Measurements from ENCODE around the gene STXBP4. TPM values are rescaled to one million over a fixed set of nuclear protein-coding genes. Genes with fewer than 3 reads are reported as not detected.

The STXBP4 gene
- polyA plus RNA-seq, 1 of the 3 experiments (the other 2 are of a cell fraction), result 2.8 TPM

- TF ChIP-seq USF2 (IDR thresholded peaks at IDR 0.05; ENCODE audit: borderline replicate concordance, low read depth, low read length), result no peak
These were observed 17.3 kb upstream of the STXBP4 start (continued) for GRCh38 chr17:54951286-54951685.

GRCh38 chr17:54956791-54957190 lies 11.8 kb upstream of the STXBP4 start:
- POLR2A ChIA-PET, result no interaction called here
- Histone ChIP-seq H3K4me1 (ENCODE audit: control insufficient read depth in 1 of 2, insufficient read depth in 2 of 2, low read depth in 1 of 2, low read length in 1 of 2) (no peaks in the 10 kb centered on the region), H3K27me3 (ENCODE audit: insufficient read depth) (no peaks in the 10 kb centered on the region), H3K27ac (ENCODE audit: low read depth in 2 of 2, low read length in 1 of 2) (no peak overlapping the region; a peak in 1 of 4 replicates), H3K9ac (no peak overlapping the region), H4K20me1 (ENCODE audit: insufficient read depth) (no peaks in the 10 kb centered on the region), H3F3A (replicated peaks; ENCODE audit: insufficient read depth) (peaks cover 13% of the 10 kb centered on the region), H3K9me3 (no peaks in the 10 kb centered on the region), H3K4me2 (no peak overlapping the region), H3K36me3 (replicated peaks in 1 of 2; ENCODE audit: control insufficient read depth in 1 of 2, insufficient read depth in 2 of 2, low read length in 1 of 2) (peaks cover 43 to 73% of the 10 kb centered on the region in 2 experiments), H2AFZ (ENCODE audit: low read depth) (no peak overlapping the region), H3K9me2 (no peaks in the 10 kb centered on the region), H3K4me3 (ENCODE audit: low read depth in 2 of 2, low read length in 1 of 2) (no peak overlapping the region), H3K79me2 (ENCODE audit: insufficient read depth) (no peaks in the 10 kb centered on the region)
- DNase-seq, result no peak
- CTCF ChIA-PET, result no interaction called here
- WGBS (ENCODE audit: low lambda C conversion rate), result 92% methylated on average over 3 of the region's 3 CpGs
- TF ChIP-seq NRF1 (IDR thresholded peaks at IDR 0.05; ENCODE audit: low read depth, low read length) (no peak), MXI1 (IDR thresholded peaks at IDR 0.05; ENCODE audit: low read depth, low read length) (no peak), FOSL2 (IDR thresholded peaks at IDR 0.05; ENCODE audit: borderline replicate concordance, low read depth) (no peak), MAX (IDR thresholded peaks at IDR 0.05; ENCODE audit: low read depth) (no peak), CHD2 (IDR thresholded peaks at IDR 0.05; ENCODE audit: low read length, partially characterized antibody) (no peak), SIN3A (IDR thresholded peaks at IDR 0.05; ENCODE audit: borderline replicate concordance, low read depth, low read length) (no peak), RAD21 (IDR thresholded peaks at IDR 0.05; ENCODE audit: low read length) (no peak), RFX5 (IDR thresholded peaks at IDR 0.05; ENCODE audit: low read length) (no peak), FOXM1 (IDR thresholded peaks at IDR 0.05; ENCODE audit: low read depth) (no peak), TAF1 (IDR thresholded peaks at IDR 0.05; ENCODE audit: borderline replicate concordance, low read depth, low read length) (no peak), POLR2AphosphoS5 (IDR thresholded peaks at IDR 0.05; ENCODE audit: low read depth, low read length) (no peak), RCOR1 (IDR thresholded peaks at IDR 0.05; ENCODE audit: low read length) (no peak)

- peaks cover 31 to 32% of the 10 kb centered on the region in 2 experiments for H3K36me3 ChIP-seq (replicated peaks in 1 of 2; ENCODE audit: control insufficient read depth in 1 of 2, insufficient read depth in 2 of 2, low read length in 1 of 2)
- H3K4me2 ChIP-seq, result peak overlapping the region; percentile 90
- H3K79me2 ChIP-seq (ENCODE audit: insufficient read depth), result peaks cover 67% of the 10 kb centered on the region
- POLR2A ChIA-PET, result interaction anchor here (0.6 to 1.2 kb wide), 2 partner anchors 18 to 41 kb away, joined by 3 read pairs; no protein-coding TSS in a partner anchor
- CTCF ChIA-PET, result no interaction called here
- peak overlapping the region; percentile 97 for H2AFZ ChIP-seq (ENCODE audit: low read depth)
- WGBS (ENCODE audit: low lambda C conversion rate), result 2% methylated on average over 21 of the region's 21 CpGs
- H3K9ac ChIP-seq, result peak overlapping the region; percentile 87
- no peaks in the 10 kb centered on the region for H4K20me1 ChIP-seq (ENCODE audit: insufficient read depth)
- H3K4me1 ChIP-seq (ENCODE audit: control insufficient read depth in 1 of 2, insufficient read depth in 2 of 2, low read depth in 1 of 2, low read length in 1 of 2), result peaks cover 0 to 26% of the 10 kb centered on the region in 2 experiments; a peak in 2 of 4 replicates
- H3K9me2 ChIP-seq, result no peaks in the 10 kb centered on the region
- H3K4me3 ChIP-seq (ENCODE audit: low read depth in 2 of 2, low read length in 1 of 2), result peak overlapping the region; percentile 93 to 99
- H3K9me3 ChIP-seq, result no peaks in the 10 kb centered on the region
- peak overlapping the region; percentile 75 to 97; a peak in 3 of 4 replicates for H3K27ac ChIP-seq (ENCODE audit: low read depth in 2 of 2, low read length in 1 of 2)
- no peaks in the 10 kb centered on the region for H3K27me3 ChIP-seq (ENCODE audit: insufficient read depth)
- peak; percentile 37 for DNase-seq
- H3F3A ChIP-seq (replicated peaks; ENCODE audit: insufficient read depth), result peaks cover 9% of the 10 kb centered on the region
- TF ChIP-seq FOSL2 (IDR thresholded peaks at IDR 0.05; ENCODE audit: borderline replicate concordance, low read depth), result no peak
- TF ChIP-seq IRF3 (IDR thresholded peaks at IDR 0.05; ENCODE audit: low read depth, low read length), result no peak
- no peak for TF ChIP-seq FOXJ3 (CRISPR knock-in tag; IDR thresholded peaks at IDR 0.05)
- TF ChIP-seq MEF2A (IDR thresholded peaks at IDR 0.05; ENCODE audit: borderline replicate concordance, low read depth), result no peak
- no peak for TF ChIP-seq CTCF (IDR thresholded peaks at IDR 0.05)
- no peak for TF ChIP-seq TAF1 (IDR thresholded peaks at IDR 0.05; ENCODE audit: borderline replicate concordance, low read depth, low read length)
- TF ChIP-seq RXRA (IDR thresholded peaks at IDR 0.05; ENCODE audit: borderline replicate concordance, low read depth), result no peak
- no peak for TF ChIP-seq YY1 (IDR thresholded peaks at IDR 0.05; ENCODE audit: low read depth)
- TF ChIP-seq EZH2phosphoT487 (IDR thresholded peaks at IDR 0.05; ENCODE audit: borderline replicate concordance, low read depth), result no peak
- TF ChIP-seq RCOR1 (IDR thresholded peaks at IDR 0.05; ENCODE audit: low read length), result no peak
- TF ChIP-seq MXI1 (IDR thresholded peaks at IDR 0.05; ENCODE audit: low read depth, low read length), result no peak
- no peak for TF ChIP-seq POLR2AphosphoS5 (IDR thresholded peaks at IDR 0.05; ENCODE audit: low read depth, low read length)
These were observed 824 bp upstream of the STXBP4 start for GRCh38 chr17:54967621-54968261.
